ENCODE data around the gene OXER1. TPM values are rescaled to one million over a fixed set of nuclear protein-coding genes. Genes with fewer than 3 reads are reported as not detected.

The OXER1 gene
- total RNA-seq, 2 experiments from 2014 or later, result 0.40 TPM; not detected in 1

- no peak for ATAC-seq
- H3K9me3 Mint-ChIP-seq, result no peaks in the 10 kb centered on the region
- CTCF ChIA-PET, result interaction anchor here (1.0 kb wide), 1 partner anchor 13 kb away, joined by 4 read pairs; no protein-coding TSS in a partner anchor
- H3K27me3 Mint-ChIP-seq, result no peaks in the 10 kb centered on the region
- DNase-seq, result no peak
- no peak overlapping the region for H3K4me3 Mint-ChIP-seq
- POLR2A ChIA-PET, result interaction anchor here (0.8 kb wide), 1 partner anchor 53 kb away, joined by 3 read pairs; no protein-coding TSS in a partner anchor
- TF ChIP-seq, protein P1, sequence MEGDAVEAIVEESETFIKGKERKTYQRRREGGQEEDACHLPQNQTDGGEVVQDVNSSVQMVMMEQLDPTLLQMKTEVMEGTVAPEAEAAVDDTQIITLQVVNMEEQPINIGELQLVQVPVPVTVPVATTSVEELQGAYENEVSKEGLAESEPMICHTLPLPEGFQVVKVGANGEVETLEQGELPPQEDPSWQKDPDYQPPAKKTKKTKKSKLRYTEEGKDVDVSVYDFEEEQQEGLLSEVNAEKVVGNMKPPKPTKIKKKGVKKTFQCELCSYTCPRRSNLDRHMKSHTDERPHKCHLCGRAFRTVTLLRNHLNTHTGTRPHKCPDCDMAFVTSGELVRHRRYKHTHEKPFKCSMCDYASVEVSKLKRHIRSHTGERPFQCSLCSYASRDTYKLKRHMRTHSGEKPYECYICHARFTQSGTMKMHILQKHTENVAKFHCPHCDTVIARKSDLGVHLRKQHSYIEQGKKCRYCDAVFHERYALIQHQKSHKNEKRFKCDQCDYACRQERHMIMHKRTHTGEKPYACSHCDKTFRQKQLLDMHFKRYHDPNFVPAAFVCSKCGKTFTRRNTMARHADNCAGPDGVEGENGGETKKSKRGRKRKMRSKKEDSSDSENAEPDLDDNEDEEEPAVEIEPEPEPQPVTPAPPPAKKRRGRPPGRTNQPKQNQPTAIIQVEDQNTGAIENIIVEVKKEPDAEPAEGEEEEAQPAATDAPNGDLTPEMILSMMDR (IDR thresholded peaks at IDR 0.05), result no peak
- intact Hi-C loops (cut with micrococcal nuclease), result no loop called here
- H3K36me3 Mint-ChIP-seq (ENCODE audit: low read depth), result peaks cover 1% of the 10 kb centered on the region
- no peak overlapping the region for H3K27ac Mint-ChIP-seq
- H3K4me1 Mint-ChIP-seq (ENCODE audit: low read depth), result peaks cover 7% of the 10 kb centered on the region
Observed at GRCh38 chr2:42757981-42758740, 5.8 kb downstream of the OXER1 start.

GRCh38 chr2:42756966-42757513 is 6.9 kb downstream of the OXER1 start:
- DNase-seq (no peak), ATAC-seq (no peak)
- TF ChIP-seq, protein P1 (IDR thresholded peaks at IDR 0.05), result no peak
- H3K27ac Mint-ChIP-seq, result no peak overlapping the region
- no peaks in the 10 kb centered on the region for H3K36me3 Mint-ChIP-seq (ENCODE audit: low read depth)
- H3K9me3 Mint-ChIP-seq, result no peaks in the 10 kb centered on the region
- no peak overlapping the region for H3K4me3 Mint-ChIP-seq
- intact Hi-C loops (cut with micrococcal nuclease), result no loop called here
- H3K4me1 Mint-ChIP-seq (ENCODE audit: low read depth), result peaks cover 7% of the 10 kb centered on the region
- no peaks in the 10 kb centered on the region for H3K27me3 Mint-ChIP-seq
- ChIA-PET POLR2A (no interaction called here), CTCF (interaction anchor here (1.0 kb wide), 1 partner anchor 14 kb away, joined by 4 read pairs; no protein-coding TSS in a partner anchor)

- ATAC-seq, result no peak
- H3K4me3 Mint-ChIP-seq, result no peak overlapping the region
- H3K9me3 Mint-ChIP-seq, result no peaks in the 10 kb centered on the region
- H3K4me1 Mint-ChIP-seq (ENCODE audit: low read depth), result peaks cover 7% of the 10 kb centered on the region
- intact Hi-C loops (cut with micrococcal nuclease), result no loop called here
- H3K27me3 Mint-ChIP-seq, result no peaks in the 10 kb centered on the region
- POLR2A ChIA-PET, result no interaction called here
- H3K36me3 Mint-ChIP-seq (ENCODE audit: low read depth), result no peaks in the 10 kb centered on the region
- CTCF ChIA-PET, result no interaction called here
- DNase-seq, result no peak
- no peak overlapping the region for H3K27ac Mint-ChIP-seq
- TF ChIP-seq, protein P1 (IDR thresholded peaks at IDR 0.05), result no peak
Observed at GRCh38 chr2:42756150-42756775, 7.7 kb downstream of the OXER1 start.

GRCh38 chr2:42755191-42755880 is 8.6 kb downstream of the OXER1 start:
- no peak for DNase-seq
- Mint-ChIP-seq H3K9me3 (no peaks in the 10 kb centered on the region), H3K4me3 (no peak overlapping the region), H3K27me3 (no peaks in the 10 kb centered on the region), H3K4me1 (ENCODE audit: low read depth) (peaks cover 7% of the 10 kb centered on the region), H3K36me3 (ENCODE audit: low read depth) (no peaks in the 10 kb centered on the region), H3K27ac (no peak overlapping the region)
- no peak for ATAC-seq
- TF ChIP-seq, protein P1 (IDR thresholded peaks at IDR 0.05), result no peak
- CTCF ChIA-PET, result interaction anchor here (0.7 to 0.9 kb wide), 2 partner anchors 58 to 73 kb away, joined by 3 read pairs; no protein-coding TSS in a partner anchor
- intact Hi-C loops (cut with micrococcal nuclease), result no loop called here
- POLR2A ChIA-PET, result no interaction called here
